Activated T-cell treated with anti-CD3 and anti-CD28 coated beads for 4 hours (primary cell): ENCODE measurements around the gene ATP5F1E.
"Not testable (repeated sequence)": the region's sequence is repeated elsewhere in the genome, so short reads cannot be mapped to it uniquely, and the experiment has no call there.

ENCODE experiments used
- DNase-seq: peaks from one replicate; pipeline ENCODE4 v3.0.0-alpha.2; 2020

Gene ATP5F1E

DNA sequence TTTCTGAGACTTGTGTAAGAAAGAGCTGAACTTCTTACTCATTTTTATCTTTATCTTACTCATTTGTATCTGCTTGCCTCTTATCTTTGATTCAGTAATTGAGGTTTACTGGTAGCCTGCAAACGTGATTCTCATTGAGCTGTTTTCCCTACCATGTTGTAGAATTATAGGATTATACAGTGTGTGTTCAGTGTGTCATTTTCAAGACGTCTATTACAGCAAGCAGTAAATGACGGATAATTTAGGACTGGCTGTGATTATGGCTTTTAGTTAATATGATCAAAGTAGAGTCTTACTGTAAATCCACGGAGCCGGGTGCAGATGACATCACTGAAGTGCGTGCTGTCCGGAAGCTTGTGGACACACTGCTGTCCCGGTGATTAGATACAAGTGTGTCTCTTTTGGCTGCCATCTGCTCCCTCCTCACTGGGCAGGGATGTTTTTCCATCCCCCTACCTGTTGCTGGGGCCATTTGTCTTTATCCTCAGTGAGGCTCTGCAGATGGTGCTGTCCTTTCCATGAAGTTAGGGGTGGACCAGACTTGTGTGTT, 45.1 kb downstream of the ATP5F1E start:
- DNase-seq = no peak

DNA sequence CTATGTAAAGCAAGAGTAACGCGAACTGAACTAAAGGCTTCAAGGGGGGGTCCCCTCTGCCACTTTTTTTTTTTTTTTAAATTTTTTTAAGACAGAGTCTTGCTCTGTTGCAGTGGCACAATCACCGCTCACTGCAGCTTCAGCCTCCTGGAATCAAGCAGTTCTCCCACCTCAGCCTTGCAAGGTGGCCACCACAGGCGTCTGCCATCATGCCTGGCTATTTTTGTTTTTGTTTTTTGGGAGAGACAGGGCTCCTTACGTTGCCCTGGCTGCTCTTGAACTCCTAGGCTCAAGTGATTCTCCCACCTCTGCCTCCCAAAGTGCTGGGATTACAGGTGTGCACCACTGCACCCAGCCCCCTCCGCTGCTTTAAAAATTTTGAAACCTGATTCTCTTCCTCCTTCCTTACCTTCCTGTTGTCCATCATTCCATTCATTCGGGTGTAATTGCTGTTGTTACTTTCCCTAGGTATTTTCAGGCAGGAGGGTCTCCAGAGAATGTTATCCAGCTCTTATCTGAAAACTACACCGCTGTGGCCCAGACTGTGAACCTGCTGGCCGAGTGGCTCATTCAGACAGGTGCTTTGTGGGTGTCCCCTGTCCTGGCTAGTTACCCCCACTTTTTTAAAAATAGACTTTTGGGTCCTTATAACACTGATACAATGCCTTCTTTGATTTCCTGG, 45.7 kb downstream of the ATP5F1E start:
- no peak for DNase-seq

DNA sequence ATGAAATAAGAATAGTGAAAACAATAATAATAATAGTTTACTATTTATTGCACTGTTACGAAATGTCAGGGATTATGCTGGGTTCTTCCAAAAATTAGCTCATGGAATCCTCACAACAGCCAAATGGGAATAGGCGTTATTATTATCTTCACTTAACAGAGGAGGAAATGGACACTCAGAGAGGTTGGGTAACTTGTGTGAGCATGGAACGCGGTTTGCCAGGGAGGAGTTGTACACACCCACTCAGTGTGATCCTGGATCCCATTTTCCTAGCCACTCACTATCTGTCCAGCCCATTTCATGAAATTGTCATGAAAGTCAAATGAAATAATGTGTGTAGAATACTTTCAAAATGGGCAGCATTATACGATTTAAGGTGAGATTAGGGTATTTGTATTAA, 46.5 kb downstream of the ATP5F1E start:
- no peak for DNase-seq

DNA sequence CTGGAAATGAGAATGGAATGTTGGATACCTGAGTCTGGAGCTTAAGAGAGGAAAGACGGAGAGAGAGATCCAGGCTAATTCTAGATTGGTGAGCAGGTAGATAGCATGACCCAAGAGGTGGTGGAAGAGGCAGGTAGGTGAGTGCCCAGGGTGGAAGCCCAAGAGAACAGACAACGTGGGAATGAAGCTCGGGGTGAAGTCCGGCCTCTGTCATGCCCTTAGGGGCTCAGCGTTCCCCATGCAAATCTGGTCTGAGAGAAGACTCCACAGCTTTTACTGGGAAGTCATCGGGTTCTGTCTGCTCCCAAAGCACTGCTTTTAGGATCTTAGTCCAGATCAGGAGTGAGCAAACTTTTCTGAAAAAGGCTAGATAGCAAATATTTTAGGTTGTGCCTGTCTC, 47.4 kb downstream of the ATP5F1E start:
- DNase-seq = no peak

DNA sequence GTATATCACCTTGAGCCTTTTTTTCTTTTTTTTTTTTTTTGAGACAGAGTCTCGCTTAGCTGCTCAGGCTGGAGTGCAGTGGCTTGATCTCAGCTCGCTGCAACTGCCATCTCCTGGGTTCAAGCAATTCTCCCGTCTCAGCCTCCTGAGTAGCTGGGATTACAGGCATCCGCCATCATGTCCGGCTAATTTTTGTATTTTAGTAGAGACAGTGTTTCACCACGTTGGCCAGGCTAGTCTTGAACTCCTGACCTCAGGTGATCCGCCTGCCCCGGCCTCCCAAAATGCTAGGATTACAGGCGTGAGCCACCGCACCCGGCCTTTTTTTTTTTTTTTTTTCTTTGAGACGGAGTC, 49.0 kb downstream of the ATP5F1E start:
- DNase-seq = not testable (repeated sequence)

DNA sequence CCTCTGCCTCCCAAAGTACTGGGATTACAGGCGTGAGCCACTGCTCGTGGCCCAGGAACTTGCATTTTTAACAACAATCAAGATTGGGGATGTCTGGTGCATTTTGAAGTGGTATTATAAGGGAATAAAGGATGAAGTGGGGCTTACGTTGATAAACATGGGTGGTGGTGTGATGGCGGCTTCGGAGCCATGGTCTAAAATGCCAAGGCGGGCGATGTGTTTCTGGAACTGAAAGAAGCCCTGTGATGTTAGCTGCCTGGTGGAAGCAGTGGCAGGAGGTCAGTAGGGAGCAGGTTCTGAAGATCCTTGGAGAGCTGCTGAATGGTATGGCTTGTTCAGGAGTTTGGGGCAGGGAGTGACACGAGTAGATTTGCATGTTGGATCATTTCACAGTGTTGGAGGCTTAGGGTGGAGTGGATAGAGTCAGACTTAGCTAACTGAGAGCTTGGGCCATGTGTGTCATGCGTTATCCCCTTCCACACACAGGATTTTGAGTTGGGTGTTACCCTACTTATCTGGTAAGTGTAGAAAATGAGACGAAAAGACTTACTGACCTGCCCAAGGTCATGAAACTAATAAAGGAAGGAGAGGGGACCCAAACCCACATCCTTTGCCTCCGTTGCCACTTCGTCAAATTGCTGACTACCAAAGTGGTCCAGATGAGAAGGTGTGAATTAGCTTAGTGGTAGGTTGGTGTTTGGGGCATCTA, 49.6 kb downstream of the ATP5F1E start:
- DNase-seq = no peak

DNA sequence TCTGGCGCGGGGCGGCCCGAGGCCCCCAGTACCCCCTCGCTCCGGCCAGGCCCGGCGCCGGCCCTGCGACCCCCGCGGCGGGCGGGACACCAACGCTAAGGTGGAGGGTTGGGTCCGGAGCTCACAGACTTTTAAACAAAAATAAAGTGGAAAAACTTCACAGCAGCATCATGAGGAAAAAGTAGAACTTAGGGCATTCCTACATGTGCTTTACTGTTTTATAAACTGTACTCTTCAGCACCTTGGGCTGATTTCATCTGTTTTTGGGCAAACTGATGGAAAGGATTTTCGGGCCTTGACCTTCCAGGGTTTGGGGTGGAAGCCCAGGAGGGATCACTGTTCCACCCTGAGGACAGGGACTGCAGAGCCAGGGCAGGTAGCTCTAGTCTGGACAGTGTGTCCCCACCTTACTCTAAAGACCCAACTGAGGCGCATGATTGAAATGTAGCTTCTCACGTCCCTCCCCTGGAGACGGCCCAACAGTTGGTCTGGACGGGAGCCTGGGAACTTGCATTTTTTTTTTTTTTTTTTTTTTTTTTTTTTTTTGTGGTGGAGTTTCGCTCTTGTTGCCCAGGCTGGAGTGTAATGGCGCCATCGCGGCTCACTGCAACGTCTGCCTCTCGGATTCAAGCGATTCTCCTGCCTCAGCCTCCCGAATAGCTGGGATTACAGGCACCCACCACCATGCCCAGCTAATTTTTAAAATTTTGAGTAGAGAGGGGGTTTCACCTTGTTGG, 50.3 kb downstream of the ATP5F1E start:
- DNase-seq = no peak

DNA sequence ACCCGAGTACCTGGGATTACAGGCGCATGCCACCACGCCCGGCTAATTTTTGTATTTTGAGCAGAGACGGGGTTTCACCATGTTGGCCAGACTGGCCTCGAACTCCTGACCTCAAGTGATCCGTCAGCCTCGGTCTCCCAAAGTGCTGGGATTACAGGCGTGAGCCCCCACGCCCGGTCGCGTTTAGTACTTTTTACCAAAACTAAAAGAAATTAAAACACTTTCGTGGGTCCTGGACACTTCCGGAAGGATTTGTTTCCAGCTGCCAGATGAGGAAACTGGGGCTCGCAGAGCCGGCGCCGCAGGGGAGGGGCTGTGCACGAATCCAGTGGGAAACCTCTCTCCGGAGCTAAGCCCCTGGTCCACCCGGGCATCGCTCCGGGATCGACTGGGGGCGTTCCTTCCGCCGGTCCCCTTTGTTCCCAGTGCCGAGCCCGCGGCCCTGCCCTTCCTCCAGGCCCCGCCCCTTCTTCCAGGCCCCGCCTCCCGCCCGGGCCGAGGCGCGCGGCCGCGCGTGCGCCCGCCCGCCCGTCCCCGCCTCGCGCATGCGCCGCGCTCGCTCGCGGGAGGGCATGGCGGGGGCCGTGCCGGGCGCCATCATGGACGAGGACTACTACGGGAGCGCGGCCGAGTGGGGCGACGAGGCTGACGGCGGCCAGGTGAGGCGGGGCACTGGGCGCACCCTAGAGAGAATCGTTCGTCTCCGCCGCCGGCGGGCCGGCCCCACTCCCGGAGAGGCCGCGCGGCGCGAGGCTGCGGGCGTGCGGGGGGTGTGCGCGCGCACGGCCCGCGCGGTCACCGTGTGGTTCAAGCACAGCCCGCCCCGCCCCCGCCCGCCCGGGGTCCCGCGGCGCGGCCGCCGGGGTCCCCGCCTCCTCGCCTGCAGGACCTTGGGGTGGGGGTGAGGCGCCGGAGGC, 51.2 kb downstream of the ATP5F1E start, which contains the start of gene NELFCD:
TSS of gene NELFCD (plus strand) at position 546 of the 917 bp plus-strand sequence. CDS start at position 600, 54 bp downstream.
- DNase-seq = peak; percentile 88

DNA sequence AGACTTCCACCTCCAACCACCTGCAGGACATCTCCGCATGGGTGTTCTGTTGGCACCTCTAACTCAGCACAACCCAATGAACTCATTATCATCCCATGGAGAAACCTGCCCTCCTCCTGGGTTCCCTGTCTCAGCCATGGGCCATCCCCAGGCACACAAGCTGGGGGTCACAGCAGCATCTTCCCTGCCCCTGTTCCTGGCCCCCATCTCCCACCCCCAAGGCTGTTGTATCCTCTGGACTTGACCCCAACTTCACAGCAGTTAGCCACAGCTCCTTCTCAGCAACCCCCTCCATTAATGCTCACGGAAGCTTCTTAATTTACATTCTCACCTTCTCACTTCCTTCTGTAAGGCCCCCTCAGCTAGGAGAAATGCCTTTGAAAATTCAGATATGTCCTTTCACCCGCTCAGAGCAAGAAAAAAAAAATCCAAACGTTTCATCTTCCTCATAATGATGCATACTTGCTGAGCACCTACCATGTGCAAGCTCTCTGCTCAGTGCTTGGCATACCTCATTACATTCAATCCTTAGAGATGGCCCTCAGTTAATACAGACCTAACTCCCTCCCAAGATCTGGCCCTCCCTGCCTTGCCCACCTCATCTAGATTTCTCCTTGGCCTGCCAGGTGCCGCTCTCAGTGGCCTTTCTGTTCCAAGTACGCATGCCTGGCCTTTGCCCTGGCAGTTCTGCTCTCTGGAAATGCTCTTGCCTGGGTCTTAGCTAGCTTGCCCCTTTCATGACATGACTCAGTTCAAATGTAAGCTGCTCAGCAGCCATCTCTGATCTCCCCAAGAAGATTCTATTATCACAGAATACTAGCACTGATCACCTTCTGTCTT, 53.6 kb downstream of the ATP5F1E start:
- no peak for DNase-seq

DNA sequence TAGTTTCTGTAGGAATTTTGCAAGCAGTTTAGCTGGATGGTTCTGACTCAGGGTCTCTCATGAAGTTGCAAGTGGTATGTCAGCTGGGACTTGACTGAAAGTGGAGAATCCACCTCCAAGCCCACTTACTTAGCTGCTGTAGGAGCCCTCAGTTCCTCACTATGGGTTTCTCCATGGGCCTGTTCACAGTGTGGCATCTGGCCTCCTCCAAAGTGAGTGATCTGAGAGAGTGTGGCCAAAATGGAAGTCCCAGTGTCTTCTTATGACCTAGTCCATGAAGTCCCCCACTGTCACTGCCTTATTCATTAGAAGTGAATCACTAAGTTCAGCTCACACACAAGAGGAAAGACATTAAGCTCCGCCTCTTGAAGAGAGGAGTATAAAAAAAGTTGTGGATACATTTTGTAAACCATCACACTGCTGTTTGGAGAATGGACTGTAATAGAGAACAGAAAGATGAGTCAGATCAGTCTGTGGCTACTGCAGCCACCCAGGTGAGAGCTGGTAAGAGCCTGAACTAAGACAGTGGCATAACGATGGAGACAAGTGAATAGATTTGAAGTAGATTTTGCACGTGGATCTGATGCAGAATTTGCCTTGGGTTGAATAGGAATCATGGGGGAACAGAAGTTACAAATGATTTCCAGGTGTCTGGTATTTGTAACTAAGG, 55.9 kb downstream of the ATP5F1E start:
- DNase-seq = no peak
